Activated naive CD8-positive, alpha-beta T cell (primary cell): ENCODE data around the gene RBM18.
A peak's percentile ranks its signal among the peaks of the same experiment; 100 is the strongest.

ENCODE experiments used
- H3K27ac Mint-ChIP-seq: one replicate; pipeline ENCODE4 v1.8.0; 2021; ENCODE audit warnings: mixed read lengths
- H3K27me3 Mint-ChIP-seq: one replicate; pipeline ENCODE4 v1.8.0; 2021; ENCODE audit warnings: mixed read lengths
- H3K36me3 Mint-ChIP-seq: one replicate; pipeline ENCODE4 v1.8.0; 2021; ENCODE audit warnings: mixed read lengths
- H3K4me1 Mint-ChIP-seq: one replicate; pipeline ENCODE4 v1.8.0; 2021; ENCODE audit warnings: low read depth, mixed read lengths
- H3K4me3 Mint-ChIP-seq: one replicate; pipeline ENCODE4 v1.8.0; 2021; ENCODE audit warnings: mild to moderate bottlenecking, mixed read lengths
- H3K9me3 Mint-ChIP-seq: one replicate; pipeline ENCODE4 v1.8.0; 2021; ENCODE audit warnings: low read depth, mixed read lengths

Gene RBM18

DNA sequence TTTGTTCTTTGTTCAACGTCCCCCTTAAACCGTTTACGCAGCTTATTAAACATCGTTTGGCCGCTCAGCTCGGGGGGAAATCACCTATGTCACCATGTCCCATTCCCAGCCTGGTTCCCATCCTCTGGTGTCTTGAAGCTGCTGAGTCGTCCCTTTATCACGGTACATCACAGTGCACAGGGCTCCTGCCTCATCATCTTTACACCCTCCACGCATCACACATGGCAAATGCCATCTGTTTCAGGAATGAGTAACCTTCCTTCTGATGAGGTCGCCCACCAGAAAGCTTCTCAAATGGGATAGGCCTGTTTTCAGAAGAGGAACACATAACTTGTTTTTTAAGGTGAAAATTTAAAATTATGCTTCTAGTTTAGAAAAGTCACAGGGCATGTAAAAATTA lies 28.0 kb downstream of the RBM18 start:
- peaks cover 8% of the 10 kb centered on the region for H3K36me3 Mint-ChIP-seq

DNA sequence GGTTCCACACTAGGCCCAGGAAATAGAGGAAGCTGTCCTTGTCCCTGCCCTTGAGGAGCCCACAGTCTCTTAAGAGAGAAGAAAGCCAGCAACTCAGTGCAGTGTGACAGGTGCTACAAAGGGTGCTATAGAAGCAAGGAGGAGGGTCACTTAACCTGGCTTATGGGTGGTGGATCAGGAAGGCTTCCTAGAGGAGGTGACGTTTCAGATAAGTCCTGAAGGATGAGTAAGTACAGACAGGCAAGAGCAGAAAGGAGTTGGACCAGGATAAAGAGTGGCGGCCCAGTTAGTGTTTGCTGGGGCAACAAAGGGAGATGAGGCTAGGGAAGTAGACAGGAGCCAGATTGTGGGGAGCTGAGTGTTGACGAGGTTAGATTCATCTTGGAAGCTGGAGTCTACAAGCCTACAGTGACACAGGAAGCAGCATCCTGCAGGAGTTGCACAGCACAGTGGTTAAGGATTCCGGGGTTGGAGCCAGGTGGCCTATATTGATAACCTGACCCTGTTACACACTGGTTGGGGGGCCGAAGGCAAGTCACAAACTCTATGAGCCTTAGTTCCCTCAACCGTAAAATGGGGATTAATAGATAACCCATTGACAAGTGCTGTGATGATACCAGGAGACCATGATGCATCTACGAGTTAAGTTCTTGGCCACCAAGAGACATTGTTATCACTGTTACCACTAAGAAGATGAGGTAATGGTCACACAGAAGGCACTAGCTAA lies 30.5 kb downstream of the RBM18 start:
- Mint-ChIP-seq H3K9me3 (no peaks in the 10 kb centered on the region), H3K4me1 (no peaks in the 10 kb centered on the region), H3K27me3 (no peaks in the 10 kb centered on the region), H3K36me3 (peaks cover 2% of the 10 kb centered on the region), H3K4me3 (no peak overlapping the region), H3K27ac (no peak overlapping the region)

More for the DNA sequence above, 28.0 kb downstream of the RBM18 start:
- Mint-ChIP-seq H3K4me1 (no peaks in the 10 kb centered on the region), H3K4me3 (no peak overlapping the region), H3K27ac (no peak overlapping the region), H3K27me3 (no peaks in the 10 kb centered on the region), H3K9me3 (no peaks in the 10 kb centered on the region)

DNA sequence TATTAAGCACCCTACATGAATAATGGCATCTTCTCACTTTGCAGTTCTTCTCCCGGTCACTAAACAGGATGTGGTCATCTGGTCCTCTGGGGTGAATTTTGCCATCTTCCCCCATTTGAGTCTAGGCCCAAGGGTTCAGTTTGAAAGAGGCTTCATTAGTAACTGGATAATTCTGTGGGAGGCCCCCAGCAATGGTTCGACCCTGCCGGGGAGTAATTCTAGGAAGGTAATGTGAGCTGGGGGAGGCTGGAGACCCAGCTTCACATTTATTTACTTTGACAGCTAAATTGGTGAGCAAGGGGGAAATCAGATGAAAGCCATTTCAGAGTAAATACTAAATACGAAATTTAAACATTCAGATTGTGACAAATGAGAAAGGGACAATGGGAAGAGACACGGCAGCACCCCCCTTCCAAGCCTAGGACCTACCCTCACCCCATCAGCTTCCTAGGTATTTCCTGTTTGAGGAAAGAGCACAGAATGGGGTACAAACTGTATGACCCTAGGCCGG lies 31.8 kb downstream of the RBM18 start:
- no peaks in the 10 kb centered on the region for H3K4me1 Mint-ChIP-seq
- H3K4me3 Mint-ChIP-seq: no peak overlapping the region
- H3K27ac Mint-ChIP-seq: no peak overlapping the region
- H3K27me3 Mint-ChIP-seq: no peaks in the 10 kb centered on the region
- no peaks in the 10 kb centered on the region for H3K9me3 Mint-ChIP-seq
- no peaks in the 10 kb centered on the region for H3K36me3 Mint-ChIP-seq

DNA sequence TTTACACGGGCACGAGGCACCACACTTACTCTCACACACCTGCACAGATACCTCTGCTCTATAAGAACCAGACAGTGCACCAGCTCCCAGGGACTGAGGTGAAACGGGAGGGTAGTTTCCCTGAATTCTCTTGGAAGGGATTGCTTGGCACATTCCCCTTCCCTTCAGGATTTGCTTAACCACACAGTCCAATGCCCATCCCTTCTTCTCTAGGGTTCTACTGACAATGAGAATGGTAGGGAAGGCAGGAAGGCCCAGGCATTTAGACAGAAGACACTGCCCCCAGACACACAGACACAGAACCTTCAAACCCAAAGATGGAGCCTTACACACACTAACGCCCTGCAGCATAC lies 35.2 kb downstream of the RBM18 start:
- Mint-ChIP-seq H3K4me3 (no peak overlapping the region), H3K4me1 (peaks cover 5% of the 10 kb centered on the region), H3K27ac (no peak overlapping the region), H3K27me3 (peaks cover 15% of the 10 kb centered on the region), H3K36me3 (no peaks in the 10 kb centered on the region), H3K9me3 (no peaks in the 10 kb centered on the region)

DNA sequence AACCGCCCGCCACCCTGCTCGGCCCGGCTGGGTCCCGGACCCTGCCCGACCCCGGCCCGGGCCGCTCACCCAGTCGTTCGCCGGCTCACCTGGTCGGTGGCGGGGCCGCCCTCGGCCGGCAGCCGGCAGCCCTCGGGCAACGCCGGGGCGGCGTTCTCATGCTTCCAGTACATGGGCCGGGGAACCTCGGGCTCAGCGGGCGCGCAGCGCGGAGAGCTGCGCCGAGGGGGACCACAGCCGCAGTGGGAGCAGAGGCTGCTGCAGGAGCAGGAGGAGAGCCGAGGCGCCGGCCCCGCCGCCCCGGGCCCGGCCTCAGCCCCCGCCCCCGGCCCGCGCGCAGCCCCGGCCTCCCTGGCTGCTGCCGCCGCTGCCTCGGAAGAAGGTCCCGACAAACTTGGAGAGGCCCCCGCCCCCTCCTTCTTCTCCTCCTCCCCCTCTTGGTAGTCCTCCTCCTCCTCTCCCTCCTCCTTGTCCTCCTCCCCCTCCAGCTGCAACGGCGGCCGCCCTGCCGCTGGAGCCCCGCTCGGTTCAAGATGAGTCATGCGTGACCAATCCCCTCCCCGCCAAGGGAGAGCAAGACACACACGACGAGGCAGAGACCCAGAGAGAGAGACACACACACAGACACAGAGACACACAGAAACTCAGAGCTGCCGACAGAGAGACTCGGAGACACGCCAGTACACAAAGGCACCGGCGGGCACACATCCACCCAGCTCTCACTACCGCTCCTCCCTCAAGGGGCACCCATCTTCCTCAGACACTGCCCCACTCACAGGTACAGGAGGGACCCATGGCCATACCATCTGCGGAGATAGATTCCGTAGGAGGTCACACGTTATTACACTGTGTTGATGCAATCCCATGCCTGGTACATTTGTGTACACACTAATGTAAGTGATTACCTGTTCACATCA lies 35.8 kb downstream of the RBM18 start, which contains the start of gene LHX6:
TSS of gene LHX6 (minus strand) at position 390 of the 917 bp plus-strand sequence. CDS start at position 173, 217 bp downstream.
- Mint-ChIP-seq H3K27ac (no peak within 1 kb of the TSS), H3K36me3 (no peaks in the 10 kb centered on the region), H3K4me1 (peaks cover 5% of the 10 kb centered on the region), H3K27me3 (peaks cover 18% of the 10 kb centered on the region), H3K9me3 (no peaks in the 10 kb centered on the region), H3K4me3 (peak within 1 kb of the TSS; percentile 53)

DNA sequence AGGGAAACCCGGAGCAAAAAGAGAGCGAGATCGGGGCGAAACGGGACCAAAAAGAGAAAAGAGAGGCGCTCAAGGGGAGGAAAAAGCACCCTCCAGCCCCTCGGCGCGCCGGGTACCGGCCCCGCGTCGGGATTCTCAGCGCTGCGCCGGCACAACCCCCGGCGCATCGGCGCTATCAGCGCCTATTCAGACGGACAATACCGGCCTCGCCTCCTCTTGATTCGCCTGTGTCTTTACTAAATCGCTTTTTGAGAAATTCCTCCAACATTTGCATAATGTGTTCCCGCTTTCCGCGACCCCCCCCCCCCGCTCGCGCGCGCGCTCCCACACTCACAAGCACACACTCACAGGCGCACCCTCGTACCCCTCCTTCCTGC lies 36.5 kb downstream of the RBM18 start:
- no peaks in the 10 kb centered on the region for H3K9me3 Mint-ChIP-seq
- H3K27ac Mint-ChIP-seq: no peak overlapping the region
- no peaks in the 10 kb centered on the region for H3K36me3 Mint-ChIP-seq
- H3K4me3 Mint-ChIP-seq: peak overlapping the region; percentile 53
- peaks cover 5% of the 10 kb centered on the region for H3K4me1 Mint-ChIP-seq
- peaks cover 19% of the 10 kb centered on the region for H3K27me3 Mint-ChIP-seq

DNA sequence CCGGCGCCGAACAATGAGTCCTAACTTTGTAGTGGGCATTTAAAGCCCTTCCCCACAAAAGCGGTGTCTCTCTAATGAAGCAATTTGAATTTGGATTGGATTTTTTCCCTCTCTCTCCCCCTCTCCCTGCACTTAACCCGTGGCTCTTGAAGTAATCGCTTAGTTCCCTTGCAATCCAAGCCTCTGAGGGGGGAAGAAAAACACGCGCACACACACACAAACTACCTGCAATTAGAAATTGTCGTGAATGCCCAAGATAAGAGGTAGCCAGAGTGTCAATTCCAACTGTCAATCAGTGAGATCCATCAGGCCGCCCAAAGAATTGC lies 37.1 kb downstream of the RBM18 start:
- Mint-ChIP-seq H3K27ac (no peak overlapping the region), H3K4me1 (peaks cover 8% of the 10 kb centered on the region), H3K4me3 (peak overlapping the region; percentile 44), H3K27me3 (peaks cover 23% of the 10 kb centered on the region), H3K9me3 (no peaks in the 10 kb centered on the region), H3K36me3 (no peaks in the 10 kb centered on the region)

DNA sequence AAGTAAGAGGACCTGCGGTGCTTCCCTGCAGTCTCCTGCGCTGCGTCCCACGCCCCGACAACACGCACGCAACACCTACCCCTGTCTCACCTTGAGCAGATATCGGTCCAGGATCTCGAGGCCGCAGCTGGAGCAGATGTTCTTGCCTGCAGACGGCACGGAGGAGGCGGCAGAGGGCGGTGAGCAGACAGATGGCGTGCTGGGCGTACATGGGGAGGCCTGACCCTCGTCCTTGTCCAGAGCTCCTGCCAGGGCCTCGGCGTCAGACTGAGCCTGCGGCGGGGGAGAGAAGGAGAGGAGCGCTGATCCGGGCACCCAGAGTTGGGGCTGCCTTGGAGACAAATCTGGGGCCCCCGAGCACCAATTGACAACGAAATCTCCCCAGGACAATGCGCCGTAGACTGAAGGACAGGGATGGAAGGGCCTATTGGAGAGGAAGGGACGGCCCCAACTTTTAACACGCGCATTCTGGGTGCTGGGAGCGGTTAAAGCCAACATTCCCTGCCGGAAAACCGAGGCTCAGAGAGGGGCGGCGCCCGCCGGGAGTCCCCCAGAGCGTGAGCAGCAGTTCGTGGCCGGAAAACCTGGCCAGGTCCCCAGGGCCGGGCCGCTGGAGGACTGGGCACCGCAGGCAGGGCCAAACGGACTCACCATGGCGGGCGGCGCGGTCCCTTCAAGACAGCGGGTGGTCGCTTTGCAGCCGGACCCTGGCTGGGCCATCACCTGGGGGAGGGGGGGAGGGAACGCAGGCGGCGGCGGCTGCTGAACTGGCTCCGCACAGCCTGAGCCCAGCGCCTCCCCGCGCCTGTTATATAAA lies 37.7 kb downstream of the RBM18 start:
- Mint-ChIP-seq H3K9me3 (no peaks in the 10 kb centered on the region), H3K27me3 (peaks cover 29% of the 10 kb centered on the region), H3K4me3 (peak overlapping the region; percentile 8), H3K36me3 (no peaks in the 10 kb centered on the region), H3K4me1 (peaks cover 8% of the 10 kb centered on the region), H3K27ac (no peak overlapping the region)

DNA sequence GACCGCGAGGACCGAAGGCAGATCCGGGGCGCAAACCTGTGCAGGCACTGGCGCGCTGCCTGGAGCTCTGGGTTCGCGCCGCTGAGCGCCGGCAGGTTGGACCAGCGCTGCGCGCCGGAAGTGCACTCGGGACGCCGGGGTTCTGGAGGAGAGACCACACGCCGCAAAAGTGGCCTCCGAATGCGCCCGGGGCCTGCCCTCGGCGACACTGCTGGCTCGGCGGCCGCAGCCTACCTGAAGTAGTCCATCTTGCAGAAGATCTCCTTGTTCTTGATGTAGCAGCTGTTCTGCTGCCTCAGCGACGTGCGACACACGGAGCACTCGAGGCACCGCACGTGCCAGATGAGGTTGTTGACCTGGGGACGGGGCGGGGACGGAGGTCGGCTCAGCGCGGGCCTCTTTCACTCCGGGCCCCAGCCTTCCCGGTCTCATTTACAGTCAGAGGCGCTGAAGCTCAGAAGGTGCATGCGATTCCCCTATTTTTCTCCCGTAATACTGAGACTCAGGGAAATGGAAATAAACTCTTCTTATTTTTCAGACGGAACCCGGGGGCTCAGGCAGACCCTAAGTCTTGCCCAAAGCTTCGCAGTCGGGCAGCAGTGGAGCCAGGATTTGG lies 38.4 kb downstream of the RBM18 start:
- peaks cover 30% of the 10 kb centered on the region for H3K27me3 Mint-ChIP-seq
- no peaks in the 10 kb centered on the region for H3K9me3 Mint-ChIP-seq
- no peak overlapping the region for H3K4me3 Mint-ChIP-seq
- H3K36me3 Mint-ChIP-seq: no peaks in the 10 kb centered on the region
- peaks cover 10% of the 10 kb centered on the region for H3K4me1 Mint-ChIP-seq
- H3K27ac Mint-ChIP-seq: no peak overlapping the region

DNA sequence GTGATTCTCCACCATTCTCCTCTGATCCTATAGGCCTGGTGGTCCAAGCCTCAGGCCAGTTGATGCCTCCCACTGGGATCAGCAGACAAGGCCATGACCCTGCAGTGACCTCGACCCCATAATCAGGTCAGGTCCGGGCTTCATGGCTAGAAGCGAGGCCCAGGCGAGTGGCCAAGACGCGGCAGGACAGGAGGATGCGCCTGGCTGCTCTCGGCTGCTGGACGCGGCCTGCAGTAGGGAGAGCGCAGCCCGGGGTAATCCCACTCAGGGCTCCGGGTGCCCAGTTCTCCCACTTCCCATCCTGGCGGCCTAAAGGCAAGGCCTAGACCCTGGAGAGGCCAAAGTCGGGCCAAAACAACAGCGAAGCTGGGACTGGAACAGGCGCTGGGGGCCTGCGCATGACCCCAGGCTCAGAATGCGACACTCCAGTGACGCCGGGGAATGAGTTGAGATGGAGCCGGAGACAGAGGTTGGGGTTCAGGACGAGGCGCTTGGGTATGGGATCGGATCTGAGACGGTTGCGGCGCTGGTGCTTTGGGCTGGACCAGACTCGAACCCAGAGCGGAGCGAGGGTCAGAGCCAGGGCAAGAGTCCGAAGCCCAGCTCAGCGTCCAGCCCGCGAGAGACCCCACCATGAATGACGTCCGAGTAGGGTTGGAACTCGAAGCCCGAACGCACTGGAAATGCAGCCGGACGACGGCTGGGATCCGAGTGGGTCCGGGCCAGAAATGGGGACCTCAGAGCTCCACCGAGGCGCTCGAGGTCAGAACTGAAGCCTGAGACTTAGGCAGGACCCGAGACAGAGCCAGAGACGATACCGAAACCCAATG lies 39.1 kb downstream of the RBM18 start:
- no peaks in the 10 kb centered on the region for H3K9me3 Mint-ChIP-seq
- H3K36me3 Mint-ChIP-seq: no peaks in the 10 kb centered on the region
- H3K4me1 Mint-ChIP-seq: peaks cover 10% of the 10 kb centered on the region
- peaks cover 30% of the 10 kb centered on the region for H3K27me3 Mint-ChIP-seq
- H3K27ac Mint-ChIP-seq: no peak overlapping the region
- no peak overlapping the region for H3K4me3 Mint-ChIP-seq

DNA sequence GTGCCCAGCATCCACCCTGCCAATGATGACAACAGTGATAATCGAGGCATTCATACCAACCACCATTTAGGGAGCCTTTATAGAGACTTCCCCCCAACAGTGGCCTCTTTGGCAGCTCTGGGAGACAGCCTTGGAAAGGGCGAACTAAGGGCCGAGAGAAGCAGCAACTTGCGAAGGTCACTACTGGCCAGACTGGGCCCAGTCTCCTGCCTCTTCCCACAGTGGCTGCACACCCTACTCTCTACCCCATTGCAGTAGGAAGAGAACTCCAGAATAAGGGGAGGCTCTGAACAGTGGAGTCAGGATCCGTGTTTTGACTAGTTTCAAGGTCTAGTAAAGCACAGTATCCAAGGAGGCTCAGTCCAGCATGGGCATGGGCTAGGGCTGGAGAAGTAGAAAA lies 41.2 kb downstream of the RBM18 start:
- Mint-ChIP-seq H3K27me3 (peaks cover 41% of the 10 kb centered on the region), H3K9me3 (no peaks in the 10 kb centered on the region), H3K4me1 (peaks cover 23% of the 10 kb centered on the region), H3K36me3 (no peaks in the 10 kb centered on the region), H3K27ac (no peak overlapping the region), H3K4me3 (no peak overlapping the region)

DNA sequence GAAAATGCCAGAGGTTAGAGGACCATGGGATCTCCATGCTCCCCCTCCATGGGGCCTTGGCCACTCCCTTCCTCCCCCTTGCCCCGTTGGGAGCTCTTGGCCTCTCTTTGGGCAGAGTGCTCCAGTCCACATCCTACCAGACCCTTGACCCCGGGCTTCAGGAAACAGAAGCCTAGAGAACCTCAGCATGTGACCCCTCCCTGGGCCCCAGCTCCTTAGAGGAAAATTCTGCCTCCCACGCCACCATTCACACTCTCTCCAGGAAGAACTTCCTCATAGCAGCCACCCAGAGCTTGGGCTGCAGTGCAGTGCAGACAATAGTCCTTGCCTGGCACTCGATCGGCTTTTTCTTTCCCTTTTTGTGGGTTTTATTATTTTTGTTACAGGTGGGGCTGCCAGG lies 41.8 kb downstream of the RBM18 start:
- H3K4me1 Mint-ChIP-seq: peaks cover 30% of the 10 kb centered on the region
- no peaks in the 10 kb centered on the region for H3K9me3 Mint-ChIP-seq

DNA sequence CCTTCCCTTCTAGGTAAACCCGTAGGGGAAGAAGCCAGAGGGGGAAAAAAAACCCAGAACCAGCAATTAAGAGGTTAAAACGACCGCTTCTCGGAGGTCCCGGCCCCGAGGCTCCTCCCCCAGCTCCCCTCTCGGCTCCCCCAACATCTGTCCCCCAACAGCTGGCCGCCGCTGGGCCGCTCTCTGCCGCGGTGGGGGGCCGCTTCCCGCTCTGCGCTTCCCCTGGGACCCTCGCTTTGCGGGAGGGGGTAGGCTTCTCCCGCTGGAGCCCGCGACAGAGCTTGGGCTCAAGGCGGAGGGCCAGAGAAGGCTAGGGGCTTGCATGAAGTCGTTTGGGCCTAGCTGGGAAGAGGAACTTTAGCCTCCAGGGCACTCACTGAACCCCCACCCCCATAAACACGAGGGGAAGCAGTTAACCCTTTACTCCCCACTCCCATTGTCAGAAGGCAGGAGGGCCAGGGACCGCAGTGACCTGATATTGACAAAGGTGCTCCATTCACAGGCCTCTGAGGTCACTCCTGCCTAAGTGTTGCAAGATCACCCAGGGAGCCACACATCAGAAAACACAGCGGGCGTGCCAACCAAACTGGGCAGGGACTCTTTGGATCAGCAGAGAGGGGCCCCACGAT lies 43.3 kb downstream of the RBM18 start:
- Mint-ChIP-seq H3K27me3 (peaks cover 46% of the 10 kb centered on the region), H3K4me1 (peaks cover 26% of the 10 kb centered on the region), H3K9me3 (no peaks in the 10 kb centered on the region), H3K36me3 (peaks cover 2% of the 10 kb centered on the region), H3K4me3 (no peak overlapping the region), H3K27ac (no peak overlapping the region)

More for the DNA sequence above, 41.8 kb downstream of the RBM18 start:
- Mint-ChIP-seq H3K4me3 (no peak overlapping the region), H3K27ac (no peak overlapping the region), H3K36me3 (no peaks in the 10 kb centered on the region), H3K27me3 (peaks cover 47% of the 10 kb centered on the region)
